GM21528 (cell line): ENCODE measurements around the gene MBD2.
A peak's percentile ranks its signal among the peaks of the same experiment; 100 is the strongest.
"Not testable (repeated sequence)": the region's sequence is repeated elsewhere in the genome, so short reads cannot be mapped to it uniquely, and the experiment has no call there.

ENCODE experiments used
- ATAC-seq: cut with Tn5 transposase; IDR thresholded peaks from one replicate; pipeline ENCODE4 v1.9.1; 2021; ENCODE audit warnings: mild to moderate bottlenecking, moderate library complexity; ENCODE audit not compliant: unreplicated experiment, low FRiP score

MBD2 gene

DNA sequence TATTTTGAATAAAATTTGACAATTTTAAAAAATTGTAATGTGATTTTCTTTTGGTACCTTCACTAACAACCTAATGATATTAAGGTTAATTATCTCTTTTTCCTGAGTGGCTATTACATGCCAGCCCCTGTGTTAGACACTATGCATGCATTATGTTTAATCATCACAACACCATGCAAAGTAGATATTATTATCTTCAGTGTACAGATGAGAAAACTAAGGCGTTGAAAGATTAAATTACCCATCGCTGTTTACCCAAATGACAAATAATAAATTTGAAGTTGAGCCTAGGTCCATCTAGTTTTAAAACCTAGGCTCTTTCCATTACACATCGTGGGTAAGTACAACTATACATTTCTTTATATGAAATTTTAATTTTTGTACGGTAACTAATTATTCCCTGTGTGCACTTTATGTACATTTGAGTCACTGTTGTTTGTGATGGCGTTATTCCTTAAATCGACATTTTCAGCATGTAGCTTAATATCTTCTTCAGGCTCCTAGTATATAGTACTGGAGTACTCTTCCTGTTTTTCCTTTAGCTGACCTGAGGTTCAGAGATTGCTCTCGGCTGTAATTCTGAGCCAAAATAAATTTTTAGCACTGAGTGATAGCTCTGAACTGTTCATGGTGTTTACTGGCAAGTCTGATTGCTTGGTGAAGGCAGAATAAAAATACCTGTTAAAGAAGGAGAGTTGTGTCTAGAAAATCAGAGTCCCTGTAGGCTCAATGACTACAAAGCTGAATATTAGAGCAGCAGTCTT is 13.9 kb upstream of the MBD2 start:
- no peak for ATAC-seq

DNA sequence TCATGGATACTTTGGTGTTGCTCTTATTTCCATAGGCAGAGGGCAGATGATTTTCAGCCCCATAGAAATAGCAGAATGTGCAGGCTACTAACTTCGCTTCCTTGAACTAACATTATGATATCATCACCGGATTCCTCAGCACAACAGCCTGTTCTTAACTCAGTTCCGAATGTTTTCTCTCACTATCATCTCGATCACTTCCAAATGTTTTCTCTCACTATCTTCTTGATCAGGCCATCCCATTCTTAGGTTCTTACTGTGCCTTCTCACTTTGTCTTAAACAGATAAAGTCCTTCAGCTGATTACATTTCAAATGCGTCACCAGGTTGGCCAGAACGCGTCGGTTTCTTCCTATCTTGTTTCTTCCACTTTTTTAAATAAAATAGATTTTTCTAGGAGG is 11.4 kb upstream of the MBD2 start:
- ATAC-seq: no peak

DNA sequence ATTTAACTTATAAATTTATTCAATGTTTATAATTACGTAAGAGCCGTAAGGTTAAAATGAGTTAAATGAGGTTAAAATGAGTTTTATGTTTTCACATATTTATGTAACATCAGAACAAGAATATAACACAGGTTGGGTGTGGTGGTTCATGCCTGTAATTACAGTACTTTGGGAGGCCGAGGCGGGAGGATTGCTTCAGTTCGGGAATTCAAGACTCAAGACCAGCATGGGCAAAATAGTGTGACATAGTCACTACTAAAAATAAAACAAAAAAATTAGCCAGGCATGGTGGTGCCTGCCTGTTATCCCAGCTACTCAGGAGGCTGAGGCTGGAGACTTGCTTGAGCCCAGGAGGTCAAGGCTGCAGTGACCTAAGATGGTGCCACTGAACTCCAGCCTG is 9.3 kb upstream of the MBD2 start:
- ATAC-seq: no peak

DNA sequence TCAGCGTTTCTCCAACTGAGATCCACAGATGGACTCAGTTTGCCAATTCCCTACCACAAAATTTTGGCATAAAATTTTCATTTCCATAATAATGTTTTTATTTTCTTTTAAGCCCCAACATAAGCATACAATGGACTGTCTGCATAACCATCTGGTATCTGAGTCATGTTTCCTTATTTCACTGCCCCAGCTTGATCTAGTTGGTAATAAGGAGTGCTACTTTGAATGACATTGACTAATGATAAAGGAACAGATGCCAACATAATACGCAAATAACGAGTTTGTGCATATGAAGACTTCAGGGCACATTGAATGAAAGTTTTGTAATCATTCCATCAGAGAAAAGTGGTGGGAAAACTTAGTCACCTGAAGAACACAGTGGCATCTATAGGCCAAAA is 8.8 kb upstream of the MBD2 start:
- ATAC-seq: no peak

DNA sequence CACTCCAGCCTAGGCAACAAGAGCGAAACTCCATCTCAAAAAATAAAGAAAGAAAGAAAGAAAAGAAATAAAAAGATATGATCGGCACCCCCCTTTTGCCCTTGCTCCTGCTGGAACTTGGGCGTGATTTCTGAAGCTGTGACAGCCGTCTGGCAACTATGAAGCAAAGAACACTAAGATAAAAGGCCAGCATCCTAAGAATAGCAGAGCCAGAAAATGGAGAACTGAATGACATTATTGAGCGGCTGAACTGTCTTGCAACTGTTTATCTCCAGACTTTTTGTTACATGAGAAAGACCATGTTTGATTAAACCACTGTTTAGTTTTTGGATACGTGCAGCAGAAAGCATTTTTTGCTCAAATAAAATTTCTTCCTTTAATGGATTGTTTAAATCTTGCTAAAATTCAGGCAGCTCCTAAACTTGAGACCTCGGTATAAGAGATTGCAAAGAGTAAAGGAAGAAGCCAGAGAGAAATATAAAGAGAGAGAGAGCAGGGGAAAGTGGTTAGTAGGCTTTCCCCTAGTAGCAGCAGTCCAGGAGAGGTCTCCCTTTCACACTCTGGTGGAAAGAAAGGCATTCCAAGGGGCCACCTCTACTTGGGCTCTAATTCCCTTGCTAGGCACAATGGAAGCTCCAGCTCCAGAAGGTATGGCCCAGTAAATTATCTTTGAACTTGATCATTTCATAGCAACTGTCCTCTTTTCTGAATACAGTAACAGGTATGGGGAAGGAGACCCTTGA is 8.2 kb upstream of the MBD2 start:
- no peak for ATAC-seq

DNA sequence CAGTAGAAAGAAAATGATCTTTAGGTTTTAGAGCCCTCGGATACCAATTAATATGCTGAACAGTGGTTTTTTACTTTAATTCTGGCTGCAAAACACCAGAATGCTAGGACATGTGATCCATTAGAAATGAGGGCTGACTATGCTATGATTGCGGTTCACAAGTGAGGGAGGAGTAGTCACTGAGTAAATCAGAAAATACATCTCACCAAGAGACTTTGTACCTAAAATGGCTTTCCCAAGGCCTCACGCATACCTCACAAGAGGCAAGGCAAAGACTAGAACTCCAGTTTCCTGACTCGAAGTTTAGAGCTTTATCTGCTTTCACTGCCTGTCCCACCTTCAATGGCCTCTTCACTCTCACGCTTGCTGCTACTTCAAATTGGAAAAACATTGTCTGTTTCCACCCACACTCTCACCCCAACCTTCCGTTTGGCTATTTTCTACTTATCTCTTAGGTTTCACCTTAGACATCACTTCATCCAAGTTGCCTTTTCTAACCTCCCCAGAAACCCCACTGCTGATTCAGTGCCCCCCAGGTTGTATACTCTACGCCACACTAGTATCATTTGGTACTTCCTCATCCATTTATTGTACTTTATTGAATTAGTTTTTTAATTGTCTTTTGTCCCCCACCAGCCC is 5.1 kb upstream of the MBD2 start:
- ATAC-seq: no peak

DNA sequence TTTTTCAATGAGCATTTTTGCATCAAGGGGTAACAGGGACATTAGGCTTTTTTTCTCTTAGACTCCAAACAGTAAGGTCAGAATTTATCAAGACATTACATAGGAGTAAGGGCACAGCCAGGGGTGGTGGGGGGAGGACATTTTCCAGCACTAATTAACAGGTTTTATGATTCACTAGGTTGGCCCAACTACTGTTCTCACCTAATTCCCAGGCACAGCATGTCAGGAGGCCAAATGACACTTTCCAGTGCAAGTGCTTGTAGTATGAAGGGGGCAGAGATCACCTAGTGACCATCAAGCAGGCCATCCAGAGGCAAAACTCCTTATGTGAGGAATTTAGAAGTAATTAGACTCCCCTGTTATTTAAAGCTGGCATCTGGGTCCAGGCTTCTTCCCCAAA is 3.9 kb upstream of the MBD2 start:
- ATAC-seq: no peak

DNA sequence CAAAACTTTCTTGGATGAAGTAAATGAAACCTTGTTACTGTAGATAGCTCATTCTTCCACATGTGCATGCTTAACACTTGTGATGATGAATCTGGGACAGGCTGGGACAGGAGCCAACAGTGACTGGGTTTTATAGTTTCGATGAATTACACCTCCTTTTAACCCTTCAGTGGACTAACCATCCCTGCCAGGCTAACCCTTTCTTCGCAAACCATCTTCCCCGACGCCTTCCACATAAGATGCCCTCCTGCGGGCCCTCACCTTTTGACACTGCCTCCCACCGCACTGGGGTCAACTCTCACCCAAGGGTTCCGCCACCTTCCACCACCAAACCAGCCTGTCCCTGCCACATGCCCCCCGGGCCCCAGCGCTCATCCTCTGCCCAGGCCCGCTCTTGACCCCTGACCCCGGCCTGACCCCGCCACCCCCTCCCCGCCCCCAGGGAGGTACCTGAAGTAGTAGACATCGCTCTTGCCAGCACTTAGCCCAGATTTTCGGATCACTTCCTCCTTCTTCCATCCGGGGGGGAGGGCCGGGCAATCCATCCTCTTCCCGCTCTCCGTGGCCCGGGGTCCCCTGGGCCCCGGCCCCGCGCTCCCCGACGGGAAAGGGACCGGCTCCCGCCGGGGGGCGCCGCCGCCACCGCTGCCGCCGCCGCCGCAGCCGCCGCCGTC is 764 bp downstream of the MBD2 start:
- ATAC-seq: peak; percentile 16

DNA sequence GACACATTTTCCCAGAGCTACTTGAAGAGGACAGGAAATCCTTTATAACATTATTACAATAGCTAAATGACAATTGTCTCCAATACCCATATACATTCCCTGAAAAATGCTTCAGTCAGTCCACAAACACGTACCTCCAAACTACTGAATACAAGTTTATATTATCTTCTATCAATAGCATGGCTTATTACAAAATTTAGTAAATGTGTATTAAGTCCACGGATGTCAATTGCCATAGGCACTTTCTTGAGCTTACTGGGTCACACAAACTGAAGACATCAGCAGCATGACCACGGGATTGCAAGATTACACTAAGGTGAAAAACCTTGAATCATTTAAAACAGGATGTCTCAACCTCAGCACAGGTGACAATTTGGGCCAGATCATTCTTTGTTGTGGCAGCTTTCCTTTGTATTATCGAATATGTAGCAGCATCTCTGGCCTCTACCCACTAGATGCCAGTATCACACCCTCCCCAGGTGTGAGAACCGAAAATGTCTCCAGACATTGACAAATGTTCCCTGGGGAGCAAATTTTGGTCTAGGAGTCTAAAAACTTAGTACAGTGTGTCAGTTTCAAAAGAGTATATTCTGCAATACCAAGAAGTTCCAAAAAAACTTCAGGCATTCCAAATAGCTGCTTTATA is 1.4 kb downstream of the MBD2 start:
- ATAC-seq: peak; percentile 39

DNA sequence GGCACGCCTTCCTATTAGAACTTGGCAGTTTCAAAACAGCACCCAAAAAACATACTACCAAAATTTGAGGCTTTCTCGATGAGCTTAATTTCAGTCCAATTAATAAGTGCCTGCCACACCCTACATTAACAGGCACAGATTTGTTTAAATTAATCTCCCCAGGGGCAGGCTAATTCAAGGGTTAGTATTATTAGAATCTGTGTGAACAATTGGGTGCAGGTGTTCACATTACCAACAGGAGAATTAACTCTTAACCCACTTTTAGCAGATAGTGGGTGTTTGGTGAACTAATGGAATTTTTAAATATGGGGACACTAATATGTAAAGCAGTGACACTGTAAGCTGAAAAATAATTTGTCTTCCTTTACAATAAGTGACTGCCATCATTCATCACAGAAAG is 4.1 kb downstream of the MBD2 start:
- ATAC-seq: no peak

DNA sequence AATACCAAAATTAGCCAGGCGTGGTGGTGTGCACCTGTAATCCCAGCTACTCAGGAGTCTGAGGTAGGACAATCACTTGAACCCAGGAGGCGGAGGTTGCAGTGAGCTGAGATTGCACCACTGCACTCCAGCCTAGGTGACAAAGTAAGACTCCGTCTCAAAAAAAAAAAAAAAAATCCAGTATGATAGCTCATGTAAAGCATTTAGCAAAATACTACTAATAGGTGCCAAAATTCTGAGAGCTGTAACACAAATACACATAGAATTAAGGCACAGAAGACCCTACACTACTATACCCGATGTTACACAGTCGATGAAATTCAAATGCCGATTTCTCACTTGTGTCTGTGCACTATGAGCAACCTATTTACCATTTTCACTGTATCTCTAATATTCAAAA is 5.7 kb downstream of the MBD2 start:
- ATAC-seq: not testable (repeated sequence)

DNA sequence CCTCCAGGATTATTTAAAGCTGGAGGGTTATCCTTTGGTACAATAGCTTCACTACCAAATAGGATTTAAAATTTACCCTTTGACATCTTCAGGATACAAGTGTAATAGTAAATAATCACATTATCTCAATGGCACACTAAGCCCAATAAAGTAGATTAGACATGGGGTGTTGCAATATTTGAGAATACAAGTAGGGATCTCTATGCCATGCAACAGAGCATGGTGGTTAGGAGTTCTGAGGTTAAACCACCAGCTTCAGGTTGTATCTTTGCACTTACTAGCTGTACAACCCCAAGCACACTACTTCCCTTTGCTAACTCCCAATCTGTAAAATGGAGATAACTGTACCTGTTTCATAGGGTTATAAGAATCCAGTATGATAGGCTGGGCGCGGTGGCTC is 6.2 kb downstream of the MBD2 start:
- no peak for ATAC-seq

DNA sequence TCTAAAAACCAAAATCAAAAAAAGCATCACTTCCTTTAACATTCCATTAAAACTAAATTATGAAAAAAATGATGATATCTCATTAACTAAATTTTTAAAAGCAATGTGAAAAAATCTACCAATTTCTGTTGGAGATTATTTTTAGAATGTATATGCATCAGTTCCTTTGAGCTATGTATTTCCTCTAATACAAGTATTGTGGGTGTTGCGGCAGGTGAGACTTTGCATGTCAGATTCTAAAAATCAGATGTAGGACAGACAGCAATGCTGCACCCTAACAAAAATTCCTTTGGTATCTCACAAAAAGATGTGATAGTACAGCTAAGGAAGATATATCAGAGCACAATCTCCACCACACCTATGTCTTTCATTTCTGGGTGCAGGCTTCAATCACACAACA is 6.8 kb downstream of the MBD2 start:
- ATAC-seq: peak; percentile 47

DNA sequence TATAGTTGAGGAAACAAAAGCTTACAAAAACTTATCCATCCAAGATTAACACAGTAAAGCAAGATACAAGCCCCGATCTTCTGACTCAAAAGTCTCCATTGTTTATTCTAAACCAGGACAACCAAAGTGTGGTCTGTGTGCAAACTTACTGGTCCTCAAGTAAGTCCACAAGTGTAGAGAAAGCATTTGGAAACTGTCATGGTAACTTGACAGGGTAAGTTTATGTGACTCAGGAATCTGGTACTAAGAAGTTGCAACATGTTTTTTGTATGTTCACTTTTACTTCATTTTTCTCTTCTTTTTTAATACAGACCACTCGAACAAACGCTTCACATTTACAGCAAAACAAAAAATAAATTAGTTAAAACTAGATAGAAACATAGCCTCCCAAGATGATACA is 9.4 kb downstream of the MBD2 start:
- no peak for ATAC-seq

DNA sequence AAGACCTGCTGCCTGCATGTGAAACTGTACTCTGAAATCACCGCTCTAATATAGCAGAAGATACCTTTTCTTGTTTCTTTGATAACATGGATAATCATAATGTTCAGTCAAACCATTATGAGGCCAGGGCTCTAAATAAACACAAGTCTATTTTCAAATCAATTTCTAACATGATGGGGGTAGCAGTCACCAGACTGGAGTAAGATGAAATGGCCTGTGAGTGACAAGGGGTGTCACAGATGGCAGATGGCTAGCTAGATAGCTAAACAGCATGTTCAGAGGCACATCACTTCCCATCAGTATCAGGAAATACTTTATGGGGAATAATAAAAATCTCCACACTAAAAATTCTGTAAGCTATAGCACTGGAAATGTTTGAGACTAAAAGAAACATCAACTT is 14.0 kb downstream of the MBD2 start:
- peak; percentile 37 for ATAC-seq

DNA sequence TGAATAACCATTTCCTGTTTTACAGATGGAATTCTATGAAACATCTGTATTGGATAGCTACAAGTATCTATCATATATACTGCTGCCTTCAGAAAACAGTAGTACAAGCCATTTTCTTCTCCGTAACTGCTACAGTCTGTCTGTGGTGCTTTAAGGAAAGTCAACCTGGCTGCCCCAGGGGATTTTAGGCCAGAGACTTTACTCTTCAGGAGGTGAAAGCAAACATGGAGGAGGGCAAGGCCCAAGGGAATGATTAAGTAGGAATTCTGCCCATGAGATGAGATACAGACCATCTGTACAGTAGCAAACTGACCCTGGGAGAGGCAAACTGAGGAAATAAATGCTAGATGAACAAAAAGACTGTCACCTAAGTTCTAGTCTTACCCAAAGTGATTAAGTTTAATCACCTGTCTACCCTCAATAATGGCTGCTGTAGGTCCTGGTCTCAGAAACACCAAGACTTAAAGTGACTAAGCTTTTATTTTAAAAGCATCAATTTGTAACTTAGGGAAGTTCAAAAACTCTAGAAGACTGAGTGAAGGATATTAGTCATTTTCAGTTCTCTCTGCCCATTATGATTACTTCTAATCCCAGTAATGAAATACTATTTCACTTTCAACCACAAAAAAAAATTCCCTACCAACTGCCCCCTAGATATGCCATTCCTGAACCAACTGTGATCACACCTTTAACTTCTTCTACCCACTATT is 14.8 kb downstream of the MBD2 start:
- peak; percentile 79 for ATAC-seq

DNA sequence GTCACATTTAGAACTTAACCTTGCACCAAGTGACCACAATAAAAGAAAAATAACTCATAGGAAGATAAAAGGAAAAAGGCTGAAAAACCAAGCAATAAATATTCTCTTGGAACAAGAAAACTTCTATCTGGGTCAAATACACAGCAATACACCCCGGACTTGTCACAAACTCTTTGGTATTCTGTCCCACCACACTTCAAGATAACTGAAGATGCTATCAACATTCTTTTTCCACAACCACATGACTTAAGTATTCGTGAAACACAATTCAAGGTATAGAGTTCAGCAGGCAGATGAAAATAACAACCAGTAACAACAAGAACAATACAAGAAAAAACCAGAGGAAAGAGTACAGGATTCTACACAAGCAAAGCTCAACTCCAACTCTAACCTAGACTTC is 18.0 kb downstream of the MBD2 start:
- no peak for ATAC-seq

DNA sequence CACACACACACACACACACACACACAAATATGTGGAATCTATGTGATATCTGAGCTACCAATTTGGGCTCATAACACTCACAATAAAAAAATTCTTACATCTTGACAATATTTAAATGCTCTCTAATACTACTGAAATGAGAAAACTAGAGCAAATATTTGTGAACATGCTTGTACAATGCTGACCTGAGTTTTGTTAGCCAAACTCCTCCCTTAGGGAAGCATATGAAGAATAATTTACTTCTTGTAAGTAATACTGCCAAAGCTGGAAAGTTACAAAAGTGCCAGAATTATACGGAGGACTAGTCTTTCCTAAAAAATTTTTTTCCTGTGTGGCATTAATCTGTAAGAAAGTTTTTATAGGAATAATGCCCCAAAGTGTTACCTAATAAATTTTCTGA is 18.5 kb downstream of the MBD2 start:
- ATAC-seq: no peak

DNA sequence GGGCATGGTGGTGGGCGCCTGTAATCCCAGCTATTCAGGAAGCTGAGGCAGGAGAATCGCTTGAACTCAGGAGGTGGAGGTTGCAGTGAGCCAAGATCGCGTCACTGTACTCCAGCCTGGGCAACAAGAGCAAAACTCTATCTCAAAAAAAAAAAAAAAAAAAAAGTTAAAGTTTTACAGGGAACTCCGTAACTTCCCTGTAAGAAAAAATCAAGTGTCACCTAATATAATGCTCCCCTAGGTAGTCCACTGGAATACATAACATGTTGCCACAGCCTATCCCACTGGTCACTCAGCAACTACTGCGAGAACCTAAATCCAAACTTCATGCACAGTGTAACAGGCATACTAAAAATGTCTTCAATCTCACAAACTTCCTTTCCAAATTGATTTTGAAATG is 19.0 kb downstream of the MBD2 start:
- ATAC-seq: not testable (repeated sequence)

DNA sequence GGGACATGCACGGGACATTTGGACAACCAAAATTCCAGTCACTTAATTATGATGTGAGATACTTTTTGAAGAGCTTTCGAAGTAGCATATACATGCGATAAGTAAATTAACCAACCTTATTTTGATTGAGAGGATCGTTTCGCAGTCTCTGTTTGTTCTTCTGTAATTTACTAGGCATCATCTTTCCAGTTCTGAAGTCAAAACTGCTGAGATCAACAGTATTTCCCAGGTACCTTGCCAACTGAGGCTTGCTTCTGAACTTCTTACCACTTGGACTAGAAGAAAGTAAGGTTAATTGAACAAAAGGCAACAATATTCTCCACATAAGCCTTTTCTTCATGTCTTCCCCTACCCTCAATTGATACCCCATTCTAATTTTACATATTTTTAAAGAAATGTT is 19.6 kb downstream of the MBD2 start:
- ATAC-seq: no peak
